GM12873 (cell line): ENCODE results near the gene NME7.

ENCODE experiments used
- TF ChIP-seq, protein P1 (sequence below): IDR thresholded peaks from 2 replicates; pipeline ENCODE4 v1.5.1; 2012; ENCODE audit warnings: low read depth, mild to moderate bottlenecking, moderate library complexity, low read length, control low read depth; ENCODE audit not compliant: insufficient read depth; ENCODE audit errors: missing control alignments

NME7 gene

DNA sequence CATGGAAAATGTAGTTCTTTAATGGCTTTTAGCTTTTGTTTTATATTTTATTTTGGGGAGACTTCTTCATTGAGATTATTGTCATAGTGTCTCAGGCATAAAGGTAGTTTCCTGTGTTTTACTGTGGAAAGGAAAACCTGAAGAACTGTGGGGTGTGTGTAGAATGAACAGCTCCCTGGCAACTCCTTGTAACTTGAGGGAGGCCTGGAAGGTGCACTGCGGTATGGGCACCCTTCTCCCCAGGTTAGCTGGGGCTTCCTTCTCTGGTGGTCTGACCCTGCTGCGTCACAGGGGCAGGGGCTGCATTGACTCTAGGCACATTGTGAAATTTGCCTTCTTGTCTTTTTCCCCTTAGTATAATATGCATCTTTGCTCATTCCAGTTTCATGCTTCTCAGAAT, 259.4 kb downstream of the NME7 start:
- TF ChIP-seq, protein P1, sequence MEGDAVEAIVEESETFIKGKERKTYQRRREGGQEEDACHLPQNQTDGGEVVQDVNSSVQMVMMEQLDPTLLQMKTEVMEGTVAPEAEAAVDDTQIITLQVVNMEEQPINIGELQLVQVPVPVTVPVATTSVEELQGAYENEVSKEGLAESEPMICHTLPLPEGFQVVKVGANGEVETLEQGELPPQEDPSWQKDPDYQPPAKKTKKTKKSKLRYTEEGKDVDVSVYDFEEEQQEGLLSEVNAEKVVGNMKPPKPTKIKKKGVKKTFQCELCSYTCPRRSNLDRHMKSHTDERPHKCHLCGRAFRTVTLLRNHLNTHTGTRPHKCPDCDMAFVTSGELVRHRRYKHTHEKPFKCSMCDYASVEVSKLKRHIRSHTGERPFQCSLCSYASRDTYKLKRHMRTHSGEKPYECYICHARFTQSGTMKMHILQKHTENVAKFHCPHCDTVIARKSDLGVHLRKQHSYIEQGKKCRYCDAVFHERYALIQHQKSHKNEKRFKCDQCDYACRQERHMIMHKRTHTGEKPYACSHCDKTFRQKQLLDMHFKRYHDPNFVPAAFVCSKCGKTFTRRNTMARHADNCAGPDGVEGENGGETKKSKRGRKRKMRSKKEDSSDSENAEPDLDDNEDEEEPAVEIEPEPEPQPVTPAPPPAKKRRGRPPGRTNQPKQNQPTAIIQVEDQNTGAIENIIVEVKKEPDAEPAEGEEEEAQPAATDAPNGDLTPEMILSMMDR = no peak

DNA sequence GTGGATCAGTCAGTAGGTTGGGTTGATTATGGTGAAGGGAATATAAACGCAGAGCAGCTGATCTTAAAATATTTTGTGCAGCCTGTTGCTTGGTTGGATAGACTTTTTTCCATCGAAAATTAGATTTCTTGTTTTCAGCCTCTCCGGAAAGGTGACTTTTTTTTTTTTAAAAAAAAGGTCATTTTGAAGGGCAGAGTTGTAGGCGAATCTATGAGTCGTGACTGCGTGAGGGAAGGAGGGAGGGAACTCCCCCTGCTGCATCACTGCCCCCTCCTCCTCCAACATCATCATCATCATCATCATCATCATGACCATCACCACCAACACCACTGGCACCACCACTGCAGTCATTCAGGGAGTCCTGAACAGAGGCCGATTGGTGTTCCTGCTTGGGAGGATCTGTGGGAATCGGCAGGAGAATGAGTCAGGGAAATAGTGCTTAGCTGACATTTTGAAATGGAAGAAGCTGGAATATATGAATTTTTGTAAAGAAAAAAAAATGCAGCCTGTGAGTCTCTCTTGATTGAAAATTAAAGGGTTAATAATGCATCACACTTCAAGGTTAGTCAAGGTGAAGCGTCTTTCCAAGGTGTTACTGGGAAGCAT, 259.9 kb downstream of the NME7 start:
- TF ChIP-seq, protein P1 = no peak

DNA sequence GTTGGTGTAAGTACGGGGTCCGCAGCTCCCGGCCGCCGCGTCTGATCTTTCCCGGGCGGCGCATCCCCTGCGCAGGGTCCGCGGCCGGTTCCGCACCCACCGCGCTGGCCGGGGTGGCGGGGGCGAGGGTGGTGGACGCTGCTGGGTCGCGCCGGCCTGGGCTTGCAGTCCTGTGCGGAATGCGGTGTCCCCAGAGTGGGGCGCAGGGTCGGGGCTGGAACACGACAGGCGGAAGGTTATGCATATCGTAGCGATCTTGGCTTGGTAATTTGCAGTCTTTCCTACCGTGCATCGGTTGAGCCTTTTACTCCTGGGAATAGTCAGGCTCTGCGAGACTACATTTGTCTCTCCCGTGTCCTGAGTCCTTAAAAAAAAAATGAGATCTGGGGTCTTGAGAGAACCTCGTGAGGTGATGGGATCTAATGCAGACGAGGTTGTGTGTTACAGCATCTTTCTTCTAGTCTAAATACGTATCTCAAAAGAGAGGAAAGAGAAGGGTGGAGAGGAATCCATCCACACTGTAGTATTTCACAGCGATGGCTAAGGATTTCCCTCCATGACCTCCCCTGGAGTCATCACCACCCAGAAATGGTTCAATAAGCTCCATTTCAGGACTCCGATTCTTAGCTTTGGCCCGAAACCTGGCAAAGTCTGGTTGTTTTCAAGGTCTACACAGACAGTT, 260.5 kb downstream of the NME7 start:
- TF ChIP-seq, protein P1 = no peak

DNA sequence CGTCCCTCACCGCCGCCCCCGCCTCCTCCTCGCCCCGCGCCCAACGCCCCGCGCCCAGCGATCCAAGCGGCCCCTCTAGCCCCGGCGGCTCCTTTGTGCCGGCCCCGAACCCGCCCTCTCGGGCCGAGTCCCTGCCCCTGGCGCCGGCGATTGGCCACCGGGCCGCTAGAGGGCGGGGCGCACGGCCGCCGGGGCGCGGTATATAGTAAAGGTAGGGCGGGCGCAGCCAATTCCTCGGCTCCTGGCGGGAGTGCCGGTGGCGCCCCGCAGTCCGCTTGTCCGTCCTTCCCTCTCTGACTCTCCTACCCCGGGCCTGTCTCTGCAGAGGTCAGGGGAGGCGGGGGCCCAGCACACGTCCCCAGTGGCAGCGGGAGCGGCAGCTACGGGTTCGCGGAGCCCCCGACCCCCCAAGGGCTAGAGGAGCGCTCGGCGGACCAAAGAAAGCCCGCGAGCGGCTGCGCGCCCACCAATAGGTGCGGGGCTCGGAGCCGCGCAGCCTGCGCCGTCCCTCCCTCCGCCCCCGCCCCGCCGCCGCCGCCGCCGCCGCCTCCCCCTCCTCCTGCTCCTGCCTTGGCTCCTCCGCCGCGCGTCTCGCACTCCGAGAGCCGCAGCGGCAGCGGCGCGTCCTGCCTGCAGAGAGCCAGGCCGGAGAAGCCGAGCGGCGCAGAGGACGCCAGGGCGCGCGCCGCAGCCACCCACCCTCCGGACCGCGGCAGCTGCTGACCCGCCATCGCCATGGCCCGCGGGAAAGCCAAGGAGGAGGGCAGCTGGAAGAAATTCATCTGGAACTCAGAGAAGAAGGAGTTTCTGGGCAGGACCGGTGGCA, 261.3 kb downstream of the NME7 start, which contains the start of gene ATP1B1:
Gene ATP1B1 (plus strand): TSS at position 596 of the 826 bp plus-strand sequence. CDS start 140 bp downstream, at position 736.
- TF ChIP-seq, protein P1 = peak; percentile 35

DNA sequence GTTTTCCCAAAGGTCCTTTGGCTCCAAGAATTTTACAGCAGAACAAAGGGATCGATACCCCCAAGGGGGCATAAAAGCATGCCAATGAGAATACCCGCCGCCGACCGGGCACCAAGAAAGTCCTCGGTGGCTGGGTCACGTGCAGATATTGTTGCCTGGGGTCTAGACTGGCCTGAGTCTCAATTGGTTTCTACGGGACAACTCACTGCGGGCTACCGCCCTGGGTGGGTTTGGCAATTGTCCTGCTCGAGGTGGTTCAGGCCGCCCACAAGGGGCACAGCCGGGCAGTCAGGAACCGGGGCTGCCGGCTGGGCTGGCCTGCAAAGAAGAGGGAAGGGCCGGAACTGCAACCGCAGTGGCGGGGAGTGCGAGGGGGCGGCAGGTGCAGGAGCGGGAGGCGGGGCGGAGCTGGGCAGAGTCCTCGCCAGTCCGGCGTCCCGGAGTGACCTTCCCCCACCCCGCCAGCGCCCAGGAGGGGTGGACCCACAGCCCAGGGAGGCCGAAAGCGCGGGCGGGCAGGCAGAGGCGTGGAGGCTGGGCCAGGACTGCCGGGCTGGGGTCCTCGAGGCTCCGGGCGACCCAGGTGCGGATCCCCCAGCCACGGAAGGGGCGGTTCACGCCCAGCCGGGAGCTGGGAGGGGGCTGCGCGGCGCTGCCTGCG, 262.0 kb downstream of the NME7 start:
- TF ChIP-seq, protein P1 = no peak

DNA sequence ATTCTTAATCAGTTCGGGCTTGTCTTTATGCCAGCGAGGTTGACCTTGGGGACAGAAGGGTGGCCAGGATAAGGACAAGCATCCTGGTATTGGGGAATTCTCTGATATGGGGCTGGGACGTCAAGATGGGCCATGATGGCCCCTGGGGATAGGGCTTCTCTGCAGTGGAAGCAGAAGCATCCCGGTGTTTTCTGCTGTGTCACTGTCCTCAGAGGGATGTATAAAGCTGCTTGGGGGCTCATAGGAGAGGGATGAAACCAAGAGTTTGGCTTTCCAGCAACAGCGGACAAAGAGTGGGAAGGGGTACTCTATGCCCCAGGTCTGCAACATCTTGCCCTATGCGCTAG, 262.5 kb downstream of the NME7 start:
- TF ChIP-seq, protein P1 = no peak
